HepG2 (cell line): Measurements from ENCODE around the gene DPYD.

Experiments used
- CREB1 ChIP-seq, 2 experiments: fragments of 450-650 bp in 1 of 2; IDR thresholded peaks; 2 replicates each; pipeline ENCODE4 v1.6.1; 2016 to 2017; ENCODE audit warnings: control low read depth in 1 of 2, mild to moderate bottlenecking in 1 of 2, missing compliant biosample characterization in 1 of 2, missing genetic modification characterization in 1 of 2
- GABPA ChIP-seq, 2 experiments: IDR thresholded peaks; 2 replicates each; pipeline ENCODE4 v1.6.1; 2011 to 2016; ENCODE audit warnings: low read depth in 2 of 2, low read length in 1 of 2, missing biosample characterization in 1 of 2, missing genetic modification characterization in 1 of 2
- SALL1 ChIP-seq: sonication (generic); formaldehyde crosslinking; IDR thresholded peaks from 2 replicates; pipeline ENCODE4 v1.8.0; 2022; ENCODE audit warnings: mild to moderate bottlenecking, missing genetic modification reagents
- SMAD1 ChIP-seq: sonication (generic); formaldehyde crosslinking; IDR thresholded peaks from 2 replicates; pipeline ENCODE4 v1.4.0; 2020; ENCODE audit warnings: missing genetic modification reagents, low read depth, mild to moderate bottlenecking, borderline replicate concordance
- ZNF33B ChIP-seq: sonication (generic); formaldehyde crosslinking; IDR thresholded peaks from 2 replicates; pipeline ENCODE4 v1.5.1; 2020; ENCODE audit warnings: mild to moderate bottlenecking, missing genetic modification reagents
- TF ChIP-seq, protein P1 (sequence below): sonication (generic); formaldehyde crosslinking; IDR thresholded peaks from 2 replicates; pipeline ENCODE4 v1.4.0; 2020; ENCODE audit warnings: missing genetic modification reagents
- TF ChIP-seq, protein P2 (sequence below): sonication (generic); formaldehyde crosslinking; IDR thresholded peaks from 2 replicates; pipeline ENCODE4 v1.4.0; 2020; ENCODE audit warnings: mild to moderate bottlenecking, missing genetic modification reagents

DNA sequence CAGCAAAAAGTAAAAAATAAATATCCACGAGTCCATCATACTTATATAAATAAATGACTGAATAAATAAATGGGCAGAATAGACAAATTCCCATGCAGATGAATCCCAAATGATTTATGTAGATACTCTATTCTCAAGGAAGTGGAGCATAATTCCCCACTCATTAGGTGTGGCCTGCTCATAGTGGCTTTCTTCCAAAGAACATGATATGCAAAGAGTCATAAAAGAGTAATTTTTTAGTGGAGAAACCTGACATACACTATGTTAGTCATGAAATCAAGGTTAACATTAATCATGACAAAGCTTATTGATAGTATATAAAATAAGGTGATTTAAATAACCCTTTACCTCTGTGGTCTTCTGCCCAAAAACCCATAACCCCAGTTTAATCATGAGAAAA, 298.9 kb downstream of the DPYD start:
- TF ChIP-seq GABPA (IDR thresholded peaks at IDR 0.05; ENCODE audit: low read depth, low read length), result no peak
- TF ChIP-seq GABPA (CRISPR knock-in tag; IDR thresholded peaks at IDR 0.05; ENCODE audit: low read depth), result no peak
- TF ChIP-seq, protein P1, sequence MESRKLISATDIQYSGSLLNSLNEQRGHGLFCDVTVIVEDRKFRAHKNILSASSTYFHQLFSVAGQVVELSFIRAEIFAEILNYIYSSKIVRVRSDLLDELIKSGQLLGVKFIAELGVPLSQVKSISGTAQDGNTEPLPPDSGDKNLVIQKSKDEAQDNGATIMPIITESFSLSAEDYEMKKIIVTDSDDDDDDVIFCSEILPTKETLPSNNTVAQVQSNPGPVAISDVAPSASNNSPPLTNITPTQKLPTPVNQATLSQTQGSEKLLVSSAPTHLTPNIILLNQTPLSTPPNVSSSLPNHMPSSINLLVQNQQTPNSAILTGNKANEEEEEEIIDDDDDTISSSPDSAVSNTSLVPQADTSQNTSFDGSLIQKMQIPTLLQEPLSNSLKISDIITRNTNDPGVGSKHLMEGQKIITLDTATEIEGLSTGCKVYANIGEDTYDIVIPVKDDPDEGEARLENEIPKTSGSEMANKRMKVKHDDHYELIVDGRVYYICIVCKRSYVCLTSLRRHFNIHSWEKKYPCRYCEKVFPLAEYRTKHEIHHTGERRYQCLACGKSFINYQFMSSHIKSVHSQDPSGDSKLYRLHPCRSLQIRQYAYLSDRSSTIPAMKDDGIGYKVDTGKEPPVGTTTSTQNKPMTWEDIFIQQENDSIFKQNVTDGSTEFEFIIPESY (CRISPR knock-in tag), result no peak
- TF ChIP-seq ZNF33B, result no peak
- no peak for TF ChIP-seq SMAD1 (CRISPR knock-in tag)
- TF ChIP-seq CREB1 (IDR thresholded peaks at IDR 0.05), result no peak
- no peak for TF ChIP-seq CREB1 (CRISPR knock-in tag; IDR thresholded peaks at IDR 0.05)
- no peak for TF ChIP-seq SALL1 (CRISPR knock-in tag)
- TF ChIP-seq, protein P2, sequence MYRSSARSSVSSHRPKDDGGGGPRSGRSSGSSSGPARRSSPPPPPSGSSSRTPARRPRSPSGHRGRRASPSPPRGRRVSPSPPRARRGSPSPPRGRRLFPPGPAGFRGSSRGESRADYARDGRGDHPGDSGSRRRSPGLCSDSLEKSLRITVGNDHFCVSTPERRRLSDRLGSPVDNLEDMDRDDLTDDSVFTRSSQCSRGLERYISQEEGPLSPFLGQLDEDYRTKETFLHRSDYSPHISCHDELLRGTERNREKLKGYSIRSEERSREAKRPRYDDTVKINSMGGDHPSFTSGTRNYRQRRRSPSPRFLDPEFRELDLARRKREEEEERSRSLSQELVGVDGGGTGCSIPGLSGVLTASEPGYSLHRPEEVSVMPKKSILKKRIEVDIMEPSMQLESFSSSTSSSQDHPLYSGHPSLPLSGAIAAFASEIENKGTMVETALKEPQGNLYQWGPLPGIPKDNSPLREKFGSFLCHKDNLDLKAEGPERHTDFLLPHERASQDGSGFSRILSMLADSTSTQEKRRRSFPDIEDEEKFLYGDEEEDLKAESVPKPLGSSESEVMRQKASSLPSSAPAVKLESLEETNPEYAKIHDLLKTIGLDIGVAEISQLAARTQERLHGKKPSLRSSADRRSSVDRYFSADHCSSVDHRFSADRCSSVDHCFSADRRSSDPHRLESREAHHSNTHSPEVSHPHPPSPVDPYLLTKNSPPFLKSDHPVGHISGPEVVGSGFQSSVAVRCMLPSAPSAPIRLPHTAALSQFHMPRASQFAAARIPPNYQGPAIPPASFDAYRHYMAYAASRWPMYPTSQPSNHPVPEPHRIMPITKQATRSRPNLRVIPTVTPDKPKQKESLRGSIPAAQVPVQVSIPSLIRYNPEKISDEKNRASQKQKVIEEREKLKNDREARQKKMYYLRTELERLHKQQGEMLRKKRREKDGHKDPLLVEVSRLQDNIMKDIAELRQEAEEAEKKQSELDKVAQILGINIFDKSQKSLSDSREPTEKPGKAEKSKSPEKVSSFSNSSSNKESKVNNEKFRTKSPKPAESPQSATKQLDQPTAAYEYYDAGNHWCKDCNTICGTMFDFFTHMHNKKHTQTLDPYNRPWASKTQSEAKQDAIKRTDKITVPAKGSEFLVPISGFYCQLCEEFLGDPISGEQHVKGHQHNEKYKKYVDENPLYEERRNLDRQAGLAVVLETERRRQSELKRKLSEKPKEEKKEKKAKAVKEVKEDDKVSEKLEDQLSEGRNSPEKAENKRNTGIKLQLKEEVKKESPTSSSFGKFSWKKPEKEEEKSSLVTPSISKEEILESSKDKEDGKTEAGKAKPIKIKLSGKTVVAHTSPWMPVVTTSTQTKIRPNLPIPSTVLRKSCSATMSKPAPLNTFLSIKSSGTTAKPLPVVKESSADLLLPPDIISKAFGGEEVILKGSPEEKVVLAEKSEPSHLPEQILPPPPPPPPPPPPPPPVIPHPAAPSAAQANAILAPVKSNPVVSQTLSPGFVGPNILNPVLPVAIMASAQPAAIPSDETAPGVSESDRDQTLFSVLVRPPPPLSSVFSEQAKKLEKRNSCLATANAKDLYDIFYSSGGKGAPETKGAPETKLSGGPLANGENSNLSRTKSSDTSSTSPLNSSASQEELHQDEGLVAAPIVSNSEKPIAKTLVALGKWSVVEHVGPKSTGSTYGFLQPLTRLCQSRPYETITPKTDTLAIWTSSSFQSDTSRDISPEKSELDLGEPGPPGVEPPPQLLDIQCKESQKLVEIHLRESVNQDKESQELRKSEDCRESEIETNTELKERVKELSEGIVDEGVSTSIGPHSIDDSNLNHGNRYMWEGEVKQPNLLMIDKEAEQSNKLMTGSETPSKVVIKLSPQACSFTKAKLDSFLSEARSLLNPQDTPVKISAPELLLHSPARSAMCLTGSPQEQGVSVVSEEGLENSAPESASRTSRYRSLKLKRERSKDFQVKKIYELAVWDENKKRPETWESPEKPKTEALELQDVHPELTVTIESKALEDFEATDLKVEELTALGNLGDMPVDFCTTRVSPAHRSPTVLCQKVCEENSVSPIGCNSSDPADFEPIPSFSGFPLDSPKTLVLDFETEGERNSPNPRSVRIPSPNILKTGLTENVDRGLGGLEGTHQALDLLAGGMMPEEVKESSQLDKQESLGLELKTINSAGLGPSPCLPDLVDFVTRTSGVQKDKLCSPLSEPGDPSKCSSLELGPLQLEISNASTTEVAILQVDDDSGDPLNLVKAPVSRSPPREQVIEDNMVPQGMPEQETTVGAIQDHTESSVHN (CRISPR knock-in tag), result no peak
